ENCODE results near the gene CHCHD6.

The CHCHD6 gene

DNA sequence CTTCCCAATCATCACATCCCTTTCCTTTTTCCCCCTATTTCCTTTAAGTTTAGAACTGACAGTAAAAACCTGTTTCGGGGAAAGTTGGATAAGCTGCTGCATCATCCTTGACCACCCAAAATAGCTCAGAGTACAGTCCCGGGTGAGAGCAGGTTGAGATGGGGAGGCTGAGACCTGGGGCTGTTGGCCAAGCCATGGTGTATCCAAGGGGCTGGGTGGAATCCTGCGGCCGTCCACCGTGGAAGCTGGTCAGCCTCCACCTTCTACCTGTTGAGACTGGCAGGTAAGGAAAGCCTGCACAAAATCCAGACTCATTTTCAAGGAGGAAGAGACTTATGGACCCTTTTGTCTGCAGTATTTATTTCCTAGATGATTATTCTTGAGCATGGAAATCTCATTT is 150.6 kb downstream of the CHCHD6 start:
- H3K36me3 ChIP-seq (replicated peaks; ENCODE audit: low read depth, low read length) = no peaks in the 10 kb centered on the region
- H3K4me1 ChIP-seq (ENCODE audit: low read length) = no peaks in the 10 kb centered on the region
- H3K9ac ChIP-seq (ENCODE audit: low read length) = no peak overlapping the region
- H3K79me2 ChIP-seq (ENCODE audit: low read length) = no peaks in the 10 kb centered on the region
- no peaks in the 10 kb centered on the region for H3K9me3 ChIP-seq (ENCODE audit: insufficient read depth, low read length)
- H3K27me3 ChIP-seq (ENCODE audit: low read depth, low read length) = no peaks in the 10 kb centered on the region
- H3K4me3 ChIP-seq (ENCODE audit: low read length) = no peak overlapping the region
- H3K4me2 ChIP-seq (ENCODE audit: low read length) = no peak overlapping the region
- no peaks in the 10 kb centered on the region for H4K20me1 ChIP-seq (ENCODE audit: insufficient read depth, low read length)
- H2AFZ ChIP-seq (ENCODE audit: low read depth, low read length) = no peak overlapping the region
- TF ChIP-seq, protein P1, sequence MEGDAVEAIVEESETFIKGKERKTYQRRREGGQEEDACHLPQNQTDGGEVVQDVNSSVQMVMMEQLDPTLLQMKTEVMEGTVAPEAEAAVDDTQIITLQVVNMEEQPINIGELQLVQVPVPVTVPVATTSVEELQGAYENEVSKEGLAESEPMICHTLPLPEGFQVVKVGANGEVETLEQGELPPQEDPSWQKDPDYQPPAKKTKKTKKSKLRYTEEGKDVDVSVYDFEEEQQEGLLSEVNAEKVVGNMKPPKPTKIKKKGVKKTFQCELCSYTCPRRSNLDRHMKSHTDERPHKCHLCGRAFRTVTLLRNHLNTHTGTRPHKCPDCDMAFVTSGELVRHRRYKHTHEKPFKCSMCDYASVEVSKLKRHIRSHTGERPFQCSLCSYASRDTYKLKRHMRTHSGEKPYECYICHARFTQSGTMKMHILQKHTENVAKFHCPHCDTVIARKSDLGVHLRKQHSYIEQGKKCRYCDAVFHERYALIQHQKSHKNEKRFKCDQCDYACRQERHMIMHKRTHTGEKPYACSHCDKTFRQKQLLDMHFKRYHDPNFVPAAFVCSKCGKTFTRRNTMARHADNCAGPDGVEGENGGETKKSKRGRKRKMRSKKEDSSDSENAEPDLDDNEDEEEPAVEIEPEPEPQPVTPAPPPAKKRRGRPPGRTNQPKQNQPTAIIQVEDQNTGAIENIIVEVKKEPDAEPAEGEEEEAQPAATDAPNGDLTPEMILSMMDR (IDR thresholded peaks at IDR 0.05; ENCODE audit: low read depth, low read length) = no peak
- no peak for TF ChIP-seq EZH2phosphoT487 (IDR thresholded peaks at IDR 0.05; ENCODE audit: low read depth)
- no peak overlapping the region for H3K27ac ChIP-seq (ENCODE audit: low read length)

DNA sequence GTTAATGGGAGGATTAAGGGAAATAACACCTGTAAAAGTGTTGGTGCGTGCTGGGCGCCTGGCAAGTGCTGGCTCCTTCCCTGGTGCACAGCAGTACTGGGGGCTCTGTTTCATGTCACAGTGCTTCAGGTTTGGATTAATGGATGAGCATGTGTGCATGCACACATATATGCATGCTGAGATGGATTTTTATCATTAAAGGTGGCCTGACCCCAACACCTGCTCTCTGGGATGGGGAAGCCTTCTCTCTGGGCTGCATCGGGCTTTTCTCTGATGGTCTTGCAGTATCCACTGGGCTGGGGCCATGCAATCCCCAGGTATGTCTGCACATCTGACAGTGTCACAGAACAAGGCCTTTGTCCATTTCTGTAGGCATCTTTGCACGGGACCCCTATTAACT is 151.3 kb downstream of the CHCHD6 start:
- TF ChIP-seq EZH2phosphoT487 (IDR thresholded peaks at IDR 0.05; ENCODE audit: low read depth) = no peak
- TF ChIP-seq, protein P1 (IDR thresholded peaks at IDR 0.05; ENCODE audit: low read depth, low read length) = no peak
- H3K4me3 ChIP-seq (ENCODE audit: low read length) = no peak overlapping the region

DNA sequence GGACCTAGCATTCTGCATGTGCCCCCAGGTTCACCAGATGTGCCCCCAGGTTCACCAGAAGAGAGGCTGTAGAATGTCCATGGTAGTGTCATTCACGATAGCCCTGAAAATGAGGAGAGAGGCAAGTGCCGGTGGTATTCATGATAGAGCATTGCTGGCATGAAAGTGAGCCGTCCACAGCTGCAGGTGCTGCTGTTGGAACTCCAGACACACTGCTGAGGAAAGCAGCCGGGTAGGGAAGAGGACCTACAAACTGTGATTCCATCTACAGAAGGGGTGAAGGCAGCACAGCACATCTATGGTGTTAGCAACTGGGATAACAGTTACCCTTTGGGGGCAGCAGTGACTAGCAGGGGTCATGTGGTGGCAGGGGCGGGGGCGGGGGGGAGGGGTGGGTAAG is 153.9 kb downstream of the CHCHD6 start:
- peaks cover 5% of the 10 kb centered on the region for H3K4me1 ChIP-seq (ENCODE audit: low read length)
- H3K79me2 ChIP-seq (ENCODE audit: low read length) = no peaks in the 10 kb centered on the region
- H3K9me3 ChIP-seq (ENCODE audit: insufficient read depth, low read length) = no peaks in the 10 kb centered on the region
- H3K9ac ChIP-seq (ENCODE audit: low read length) = no peak overlapping the region
- no peak overlapping the region for H3K4me3 ChIP-seq (ENCODE audit: low read length)
- no peak overlapping the region for H2AFZ ChIP-seq (ENCODE audit: low read depth, low read length)
- no peaks in the 10 kb centered on the region for H4K20me1 ChIP-seq (ENCODE audit: insufficient read depth, low read length)
- no peaks in the 10 kb centered on the region for H3K36me3 ChIP-seq (replicated peaks; ENCODE audit: low read depth, low read length)
- no peak overlapping the region for H3K27ac ChIP-seq (ENCODE audit: low read length)
- H3K27me3 ChIP-seq (ENCODE audit: low read depth, low read length) = no peaks in the 10 kb centered on the region
- no peak overlapping the region for H3K4me2 ChIP-seq (ENCODE audit: low read length)
- TF ChIP-seq, protein P1 (IDR thresholded peaks at IDR 0.05; ENCODE audit: low read depth, low read length) = no peak
- no peak for TF ChIP-seq EZH2phosphoT487 (IDR thresholded peaks at IDR 0.05; ENCODE audit: low read depth)

More for the DNA sequence above, 151.3 kb downstream of the CHCHD6 start:
- H3K9me3 ChIP-seq (ENCODE audit: insufficient read depth, low read length) = no peaks in the 10 kb centered on the region
- H3K36me3 ChIP-seq (replicated peaks; ENCODE audit: low read depth, low read length) = no peaks in the 10 kb centered on the region
- H2AFZ ChIP-seq (ENCODE audit: low read depth, low read length) = no peak overlapping the region
- H3K79me2 ChIP-seq (ENCODE audit: low read length) = no peaks in the 10 kb centered on the region
- no peaks in the 10 kb centered on the region for H4K20me1 ChIP-seq (ENCODE audit: insufficient read depth, low read length)
- H3K4me1 ChIP-seq (ENCODE audit: low read length) = no peaks in the 10 kb centered on the region
- H3K27me3 ChIP-seq (ENCODE audit: low read depth, low read length) = no peaks in the 10 kb centered on the region
- H3K27ac ChIP-seq (ENCODE audit: low read length) = no peak overlapping the region
- H3K9ac ChIP-seq (ENCODE audit: low read length) = no peak overlapping the region
- H3K4me2 ChIP-seq (ENCODE audit: low read length) = no peak overlapping the region

DNA sequence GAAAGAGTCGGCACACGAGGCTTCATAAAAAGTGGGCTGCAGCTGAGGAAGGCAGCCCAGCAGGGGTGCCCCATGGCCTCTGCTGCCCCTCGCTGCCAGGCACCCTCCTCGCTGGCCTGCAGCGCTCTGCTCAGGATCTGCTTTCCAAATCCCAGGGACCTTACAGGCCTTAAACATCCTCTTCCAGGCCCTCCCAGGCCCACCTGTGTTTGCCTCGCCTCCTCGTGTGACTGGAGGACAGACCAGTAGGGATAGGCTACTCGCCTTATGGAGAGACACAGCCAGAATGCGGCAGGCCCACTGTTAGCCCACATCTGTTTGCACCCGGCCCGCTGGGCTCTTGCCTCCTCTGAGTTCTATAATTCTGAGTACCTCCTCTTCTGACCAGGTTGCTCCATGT is 154.4 kb downstream of the CHCHD6 start:
- Histone ChIP-seq H3K4me2 (ENCODE audit: low read length) (no peak overlapping the region), H3K27me3 (ENCODE audit: low read depth, low read length) (no peaks in the 10 kb centered on the region), H3K36me3 (replicated peaks; ENCODE audit: low read depth, low read length) (no peaks in the 10 kb centered on the region), H3K27ac (ENCODE audit: low read length) (no peak overlapping the region), H2AFZ (ENCODE audit: low read depth, low read length) (no peak overlapping the region), H3K4me3 (ENCODE audit: low read length) (no peak overlapping the region), H4K20me1 (ENCODE audit: insufficient read depth, low read length) (no peaks in the 10 kb centered on the region), H3K9ac (ENCODE audit: low read length) (no peak overlapping the region), H3K79me2 (ENCODE audit: low read length) (no peaks in the 10 kb centered on the region), H3K9me3 (ENCODE audit: insufficient read depth, low read length) (no peaks in the 10 kb centered on the region), H3K4me1 (ENCODE audit: low read length) (peaks cover 5% of the 10 kb centered on the region)
- TF ChIP-seq, protein P1 (IDR thresholded peaks at IDR 0.05; ENCODE audit: low read depth, low read length) = no peak
- TF ChIP-seq EZH2phosphoT487 (IDR thresholded peaks at IDR 0.05; ENCODE audit: low read depth) = no peak
